K562 (cell line): ENCODE results near the gene ROM1. TPM values are rescaled to one million over a fixed set of nuclear protein-coding genes. Genes with fewer than 3 reads are reported as not detected.

Experiments used
- DIDO1 ChIP-seq: fragments of 450-650 bp; IDR thresholded peaks from 2 replicates; pipeline ENCODE4 v1.6.1; 2016; ENCODE audit warnings: low read depth, missing biosample characterization, missing genetic modification characterization
- DLX4 ChIP-seq: fragments of 250-450 bp; sonication (Bioruptor Pico); IDR thresholded peaks from 2 replicates; pipeline ENCODE4 v1.6.1; 2021; ENCODE audit warnings: mild to moderate bottlenecking
- DNMT1 ChIP-seq: fragments of 450-650 bp; IDR thresholded peaks from 2 replicates; pipeline ENCODE4 v1.6.1; 2016; ENCODE audit warnings: antibody characterized with exemption, mild to moderate bottlenecking
- GABPA ChIP-seq: fragments of 200-800 bp; sonication (Bioruptor generic); conservative IDR thresholded peaks from 2 replicates; pipeline ENCODE4 v1.6.1; 2016; ENCODE audit warnings: low read depth, missing genetic modification characterization, missing compliant biosample characterization
- HDAC3 ChIP-seq: fragments of 450-650 bp; IDR thresholded peaks from 2 replicates; pipeline ENCODE4 v1.6.1; 2018; ENCODE audit warnings: borderline replicate concordance, mild to moderate bottlenecking, moderate library complexity; ENCODE audit not compliant: partially characterized antibody
- HNRNPL ChIP-seq: fragments of 200-400 bp; formaldehyde crosslinking; IDR thresholded peaks from 2 replicates; pipeline ENCODE4 v1.6.1; 2017; ENCODE audit warnings: low read depth, mild to moderate bottlenecking, low read length
- HNRNPLL ChIP-seq: fragments of 200-400 bp; formaldehyde crosslinking; IDR thresholded peaks from 2 replicates; pipeline ENCODE4 v1.6.1; 2017; ENCODE audit warnings: low read length, low read depth, mild to moderate bottlenecking; ENCODE audit not compliant: poor library complexity, severe bottlenecking
- JUN ChIP-seq, 2 experiments: sonication (generic) in 1 of 2; formaldehyde crosslinking in 1 of 2; IDR thresholded peaks; 2 replicates each; pipeline versions ENCODE4 v1.6.1 to v1.8.0; 2012 to 2022; ENCODE audit warnings: borderline replicate concordance in 2 of 2, mild to moderate bottlenecking in 2 of 2, improper control_type of control experiment in 1 of 2, low read depth in 1 of 2, low read length in 1 of 2, missing genetic modification reagents in 1 of 2
- MAX ChIP-seq: sonication (generic); formaldehyde crosslinking; IDR thresholded peaks from 2 replicates; pipeline ENCODE4 v1.9.0; 2022; ENCODE audit warnings: mild to moderate bottlenecking, missing genetic modification reagents
- MIER1 ChIP-seq: fragments of 450-650 bp; IDR thresholded peaks from 2 replicates; pipeline ENCODE4 v1.6.1; 2016; ENCODE audit warnings: antibody characterized with exemption, mild to moderate bottlenecking, low read depth
- NCOA6 ChIP-seq: fragments of 450-650 bp; IDR thresholded peaks from 2 replicates; pipeline ENCODE4 v1.6.1; 2017; ENCODE audit warnings: mild to moderate bottlenecking
- PATZ1 ChIP-seq: fragments of 250-450 bp; sonication (Bioruptor Pico); IDR thresholded peaks from 2 replicates; pipeline ENCODE4 v1.5.0; 2020; ENCODE audit warnings: mild to moderate bottlenecking, borderline replicate concordance
- PCBP2 ChIP-seq: fragments of 200-400 bp; formaldehyde crosslinking; IDR thresholded peaks from 2 replicates; pipeline ENCODE4 v1.6.1; 2018; ENCODE audit warnings: low read length, low read depth, mild to moderate bottlenecking, moderate library complexity; ENCODE audit not compliant: poor library complexity, severe bottlenecking
- POLR2B ChIP-seq: fragments of 450-650 bp; IDR thresholded peaks from 2 replicates; pipeline ENCODE4 v1.6.1; 2018; ENCODE audit warnings: low read depth; ENCODE audit not compliant: partially characterized antibody
- RERE ChIP-seq: sonication (generic); formaldehyde crosslinking; IDR thresholded peaks from 2 replicates; pipeline ENCODE4 v1.8.0; 2023; ENCODE audit warnings: missing genetic modification reagents, mild to moderate bottlenecking, borderline replicate concordance
- ZKSCAN1 ChIP-seq: fragments of 150-350 bp; IDR thresholded peaks from 2 replicates; pipeline ENCODE4 v1.6.1; 2016; ENCODE audit warnings: low read depth, low read length
- ZNF174 ChIP-seq: fragments of 250-450 bp; sonication (Bioruptor Pico); IDR thresholded peaks from 2 replicates; pipeline ENCODE4 v1.4.0; 2020; ENCODE audit warnings: mild to moderate bottlenecking
- ZNF551 ChIP-seq: fragments of 250-450 bp; sonication (Bioruptor Pico); IDR thresholded peaks from 2 replicates; pipeline ENCODE4 v1.5.0; 2021; ENCODE audit warnings: mild to moderate bottlenecking, moderate library complexity
- polyA plus RNA-seq, 8 experiments: library from polyadenylated mRNA; depleted of rRNA in 4 of 8; stranded (reverse) in 5 of 8; unstranded in 3 of 8; fragments of >200 nt; fragmentation: Nextera tagmentation in 2 of 8; fragmentation: Illumina TruSeq in 1 of 8; extraction: Ambion mirVana in 2 of 8; extraction: Trizol in 1 of 8; gene quantifications; 2 replicates each; pipeline versions ENCODE4 v1.2.1 to v1.2.3, GENCODE V29; 2011 to 2014; ENCODE audit warnings: inconsistent platforms in 1 of 8, missing spikeins in 1 of 8
- total RNA-seq, 7 experiments: library from RNA; depleted of rRNA in 6 of 7; stranded (reverse); fragments of >200 nt in 6 of 7; fragmentation: Illumina TruSeq in 2 of 7; extraction: Trizol in 2 of 7; gene quantifications; 2 replicates each; pipeline versions ENCODE4 v1.2.1 to v1.2.3, GENCODE V29; 2011 to 2021; ENCODE audit warnings: low replicate concordance in 1 of 7

ROM1 gene
- total and polyA plus RNA-seq, 9 of the 15 experiments (the other 6 are each of a cell fraction or from before 2014, with no cell fraction given): 0.75 to 4.0 (median 2.6) TPM

- TF ChIP-seq RERE (CRISPR knock-in tag) (no peak), MAX (CRISPR knock-in tag) (peak; percentile 91), NCOA6 (peak; percentile 43; the same call in 1 of the 2 replicates), GABPA (tag) (no peak), MIER1 (no peak), DIDO1 (tag) (no peak), HDAC3 (no peak), ZNF174 (CRISPR knock-in tag) (no peak), PCBP2 (no peak), HNRNPLL (peak; percentile 36), DLX4 (CRISPR knock-in tag) (no peak), POLR2B (no peak), DNMT1 (no peak), PATZ1 (no peak), JUN (IDR thresholded peaks at IDR 0.05; ENCODE audit: borderline replicate concordance, low read depth, low read length) (no peak), JUN (CRISPR knock-in tag; IDR thresholded peaks at IDR 0.05; ENCODE audit: borderline replicate concordance) (no peak), ZNF551 (no peak), HNRNPL (peak; percentile 56; the same call in 1 of the 2 replicates), ZKSCAN1 (no peak)
Measured at GRCh38 chr11:62602141-62603071, 10.7 kb upstream of the ROM1 start (continued).
